ENCODE measurements around the gene TLX1.

GRCh38 chr10:101126684-101127628 is 4.1 kb upstream of the TLX1 start:
- no peak for TF ChIP-seq POLR2A (IDR thresholded peaks at IDR 0.05; ENCODE audit: low read length)
- no peak for TF ChIP-seq GATA1 (IDR thresholded peaks at IDR 0.05; ENCODE audit: low read depth, low read length)

Data from erythroblast (primary cell).